HG02623 (cell line): ENCODE data around the gene NR3C1.

Experiments used
- ATAC-seq: cut with Tn5 transposase; IDR thresholded peaks from one replicate; pipeline ENCODE4 v1.9.1; 2021; ENCODE audit warnings: moderate library complexity; ENCODE audit not compliant: unreplicated experiment

The NR3C1 gene

GRCh38 chr5:143267186-143267585, 136.3 kb downstream of the NR3C1 start:
- ATAC-seq: no peak

GRCh38 chr5:143265995-143266394, 137.5 kb downstream of the NR3C1 start:
- ATAC-seq: no peak

- no peak for ATAC-seq
These were observed 140.1 kb downstream of the NR3C1 start for GRCh38 chr5:143263272-143263810.

GRCh38 chr5:143262393-143263174, 140.9 kb downstream of the NR3C1 start:
- ATAC-seq: peak; percentile 78

GRCh38 chr5:143261748-143262392, 141.6 kb downstream of the NR3C1 start:
- ATAC-seq: no peak

- ATAC-seq: no peak
These were observed 144.3 kb downstream of the NR3C1 start for GRCh38 chr5:143259254-143259605.

GRCh38 chr5:143258559-143259253, 144.8 kb downstream of the NR3C1 start:
- ATAC-seq: no peak

GRCh38 chr5:143254819-143255218, 148.7 kb downstream of the NR3C1 start:
- no peak for ATAC-seq

- no peak for ATAC-seq
These were observed 151.5 kb downstream of the NR3C1 start for GRCh38 chr5:143251946-143252345.

- ATAC-seq: no peak
These were observed 152.3 kb downstream of the NR3C1 start for GRCh38 chr5:143251190-143251589.

- ATAC-seq: no peak
These were observed 153.6 kb downstream of the NR3C1 start for GRCh38 chr5:143249851-143250250.

- ATAC-seq: no peak
These were observed 154.5 kb downstream of the NR3C1 start for GRCh38 chr5:143248822-143249579.

GRCh38 chr5:143248391-143248790, 155.1 kb downstream of the NR3C1 start:
- ATAC-seq: no peak

- no peak for ATAC-seq
These were observed 156.2 kb downstream of the NR3C1 start for GRCh38 chr5:143247134-143247815.

GRCh38 chr5:143245929-143246561, 157.4 kb downstream of the NR3C1 start:
- no peak for ATAC-seq

GRCh38 chr5:143244990-143245389, 158.5 kb downstream of the NR3C1 start:
- no peak for ATAC-seq

GRCh38 chr5:143244000-143244736, 159.3 kb downstream of the NR3C1 start:
- ATAC-seq: no peak

GRCh38 chr5:143243103-143243502, 160.4 kb downstream of the NR3C1 start:
- no peak for ATAC-seq

GRCh38 chr5:143241892-143242291, 161.6 kb downstream of the NR3C1 start:
- no peak for ATAC-seq
